ENCODE measurements around the gene MED1.
"Not testable (repeated sequence)": the region's sequence is repeated elsewhere in the genome, so short reads cannot be mapped to it uniquely, and the experiment has no call there.

Gene MED1, protein sequence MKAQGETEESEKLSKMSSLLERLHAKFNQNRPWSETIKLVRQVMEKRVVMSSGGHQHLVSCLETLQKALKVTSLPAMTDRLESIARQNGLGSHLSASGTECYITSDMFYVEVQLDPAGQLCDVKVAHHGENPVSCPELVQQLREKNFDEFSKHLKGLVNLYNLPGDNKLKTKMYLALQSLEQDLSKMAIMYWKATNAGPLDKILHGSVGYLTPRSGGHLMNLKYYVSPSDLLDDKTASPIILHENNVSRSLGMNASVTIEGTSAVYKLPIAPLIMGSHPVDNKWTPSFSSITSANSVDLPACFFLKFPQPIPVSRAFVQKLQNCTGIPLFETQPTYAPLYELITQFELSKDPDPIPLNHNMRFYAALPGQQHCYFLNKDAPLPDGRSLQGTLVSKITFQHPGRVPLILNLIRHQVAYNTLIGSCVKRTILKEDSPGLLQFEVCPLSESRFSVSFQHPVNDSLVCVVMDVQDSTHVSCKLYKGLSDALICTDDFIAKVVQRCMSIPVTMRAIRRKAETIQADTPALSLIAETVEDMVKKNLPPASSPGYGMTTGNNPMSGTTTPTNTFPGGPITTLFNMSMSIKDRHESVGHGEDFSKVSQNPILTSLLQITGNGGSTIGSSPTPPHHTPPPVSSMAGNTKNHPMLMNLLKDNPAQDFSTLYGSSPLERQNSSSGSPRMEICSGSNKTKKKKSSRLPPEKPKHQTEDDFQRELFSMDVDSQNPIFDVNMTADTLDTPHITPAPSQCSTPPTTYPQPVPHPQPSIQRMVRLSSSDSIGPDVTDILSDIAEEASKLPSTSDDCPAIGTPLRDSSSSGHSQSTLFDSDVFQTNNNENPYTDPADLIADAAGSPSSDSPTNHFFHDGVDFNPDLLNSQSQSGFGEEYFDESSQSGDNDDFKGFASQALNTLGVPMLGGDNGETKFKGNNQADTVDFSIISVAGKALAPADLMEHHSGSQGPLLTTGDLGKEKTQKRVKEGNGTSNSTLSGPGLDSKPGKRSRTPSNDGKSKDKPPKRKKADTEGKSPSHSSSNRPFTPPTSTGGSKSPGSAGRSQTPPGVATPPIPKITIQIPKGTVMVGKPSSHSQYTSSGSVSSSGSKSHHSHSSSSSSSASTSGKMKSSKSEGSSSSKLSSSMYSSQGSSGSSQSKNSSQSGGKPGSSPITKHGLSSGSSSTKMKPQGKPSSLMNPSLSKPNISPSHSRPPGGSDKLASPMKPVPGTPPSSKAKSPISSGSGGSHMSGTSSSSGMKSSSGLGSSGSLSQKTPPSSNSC (N-terminal part only)

DNA sequence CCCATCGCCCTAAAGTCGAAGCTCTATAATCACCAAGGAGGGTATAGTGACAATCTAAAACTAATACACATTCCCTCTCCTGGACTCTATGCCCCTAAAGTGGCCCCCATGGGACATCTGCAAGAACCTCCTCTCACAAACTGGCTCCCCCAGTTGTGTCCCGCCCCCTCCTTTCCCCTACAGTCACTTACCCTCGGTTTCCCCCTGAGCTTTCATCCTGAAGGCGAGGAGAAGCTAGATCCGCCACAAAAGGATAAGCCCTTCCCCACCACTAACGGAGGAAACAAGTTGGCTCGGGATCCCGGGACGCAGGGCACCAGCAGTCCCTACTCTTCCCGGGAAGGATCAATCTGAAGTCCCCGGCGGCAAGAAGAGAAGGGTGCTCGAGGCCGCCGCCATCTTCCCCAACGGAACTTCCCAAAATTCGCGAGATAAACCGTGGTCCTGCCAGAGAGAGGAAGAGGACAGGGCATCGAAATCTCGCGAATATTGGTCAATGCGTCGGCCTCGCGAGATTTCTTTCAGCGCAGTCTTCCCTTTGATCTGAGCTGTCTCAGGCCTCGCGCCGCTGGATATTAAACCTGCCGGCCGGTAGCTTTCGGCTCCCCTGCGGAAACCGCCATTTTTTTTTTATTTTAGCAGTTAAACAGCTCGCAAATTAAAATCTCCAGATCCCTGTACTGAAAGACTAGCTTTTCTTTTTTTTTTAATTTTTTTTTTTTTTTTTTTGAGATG is at the start of gene MED1:
Gene MED1 (minus strand): TSS at position 417 of the 735 bp plus-strand sequence. CDS start 201 bp downstream, at position 216.
- peak; percentile 58 for DNase-seq (ENCODE audit: low read depth)

DNA sequence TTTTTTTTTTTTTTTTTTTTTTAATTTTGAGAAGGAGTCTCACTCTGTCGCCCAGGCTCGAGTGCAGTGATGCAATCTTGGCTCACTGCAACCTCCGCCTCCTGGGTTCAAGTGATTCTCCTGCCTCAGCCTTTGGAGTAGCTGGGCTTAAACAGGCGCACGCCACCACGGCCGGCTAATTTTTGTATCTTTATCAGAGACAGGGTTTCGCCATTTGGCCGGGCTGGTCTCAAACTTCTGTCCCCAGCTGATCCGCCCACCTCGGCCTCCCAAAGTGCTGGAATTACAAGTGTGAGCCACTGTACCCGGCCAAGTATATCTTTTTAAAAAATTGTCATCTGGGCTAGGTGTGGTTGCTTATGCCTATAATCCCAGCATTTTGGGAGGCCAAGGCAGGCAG is 45.9 kb upstream of the MED1 start:
- DNase-seq (ENCODE audit: low read depth) = not testable (repeated sequence)

DNA sequence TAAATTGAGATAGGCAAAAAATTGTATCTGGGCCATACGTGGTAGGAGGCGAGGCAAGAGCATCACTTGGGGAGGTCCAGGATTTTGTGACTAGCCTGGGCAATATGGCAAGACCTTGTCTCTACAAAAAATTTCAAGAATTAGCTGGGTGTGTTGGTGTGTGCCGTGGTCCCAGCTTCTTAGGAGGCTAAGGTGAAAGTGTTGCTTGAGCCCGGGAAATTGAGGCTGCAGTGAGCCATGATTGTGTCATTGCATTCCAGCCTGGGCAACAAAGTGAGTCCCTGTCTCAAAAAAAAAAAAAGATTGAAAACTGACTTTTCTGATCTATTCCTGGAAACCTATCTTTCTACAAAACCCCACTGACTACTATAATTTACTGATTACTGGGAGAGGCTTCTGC is 36.9 kb upstream of the MED1 start:
- DNase-seq (ENCODE audit: low read depth) = no peak

DNA sequence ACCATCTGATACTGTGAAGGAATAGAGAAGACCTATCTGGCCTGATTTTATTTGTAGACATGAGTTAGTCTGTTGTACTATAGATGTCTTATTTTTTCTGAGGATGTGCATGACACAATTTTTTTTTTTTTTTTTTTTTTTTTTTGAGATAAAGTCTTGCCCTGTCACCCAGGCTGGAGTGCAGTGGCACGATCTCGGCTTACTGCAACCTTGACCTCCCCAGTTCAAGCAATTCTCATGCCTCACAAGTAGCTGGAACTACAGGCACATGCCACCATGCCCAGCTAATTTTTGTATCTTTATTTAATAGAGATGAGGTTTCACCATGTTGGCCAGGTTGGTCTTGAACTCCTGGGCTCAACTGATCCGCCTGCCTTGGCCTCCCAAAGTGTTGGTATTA is 36.4 kb upstream of the MED1 start:
- not testable (repeated sequence) for DNase-seq (ENCODE audit: low read depth)

DNA sequence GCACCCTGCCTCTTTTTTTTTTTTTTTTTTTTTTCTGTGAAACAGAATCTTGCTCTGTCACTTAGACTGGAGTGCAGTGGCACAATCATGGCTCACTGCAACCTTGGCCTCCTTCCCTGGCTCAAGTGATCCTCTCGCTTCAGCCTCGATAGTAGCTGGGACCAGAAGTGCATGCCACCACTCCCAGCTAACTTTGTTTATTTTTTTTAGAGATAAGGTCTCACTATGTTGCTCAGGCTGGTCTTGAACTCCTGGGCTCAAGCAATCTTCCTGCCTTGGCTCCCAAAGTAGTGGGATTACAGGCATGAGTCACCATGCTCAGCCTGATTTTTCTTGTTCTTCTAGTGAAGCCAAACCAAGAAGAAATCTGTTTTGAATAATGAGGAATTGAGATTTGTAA is 35.2 kb upstream of the MED1 start:
- DNase-seq (ENCODE audit: low read depth) = no peak

- no peak for DNase-seq (ENCODE audit: low read depth)
These were observed 34.5 kb upstream of the MED1 start for GRCh38 chr17:39485555-39485954.

GRCh38 chr17:39484178-39484577 is 33.1 kb upstream of the MED1 start:
- no peak for DNase-seq (ENCODE audit: low read depth)

GRCh38 chr17:39483506-39483905 is 32.4 kb upstream of the MED1 start:
- DNase-seq (ENCODE audit: low read depth) = no peak

DNA sequence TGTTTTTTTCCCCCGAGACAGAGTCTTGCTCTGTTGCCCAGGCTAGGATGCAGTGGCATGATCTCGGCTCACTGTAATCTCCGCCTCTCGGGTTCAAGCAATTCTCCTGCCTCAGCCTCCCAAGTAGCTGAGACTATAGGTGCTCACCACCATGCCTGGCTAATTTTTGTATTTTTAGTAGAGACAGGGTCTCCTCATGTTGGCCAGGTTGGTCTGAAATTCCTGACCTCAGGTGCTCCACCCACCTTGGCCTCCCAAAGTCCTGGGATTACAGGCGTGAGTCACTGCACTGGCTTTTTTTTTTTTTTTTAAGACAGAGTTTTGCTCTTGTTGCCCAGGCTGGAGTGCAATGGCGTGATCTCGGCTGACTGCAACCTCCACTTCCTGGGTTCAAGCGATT is 28.6 kb upstream of the MED1 start:
- not testable (repeated sequence) for DNase-seq (ENCODE audit: low read depth)

DNA sequence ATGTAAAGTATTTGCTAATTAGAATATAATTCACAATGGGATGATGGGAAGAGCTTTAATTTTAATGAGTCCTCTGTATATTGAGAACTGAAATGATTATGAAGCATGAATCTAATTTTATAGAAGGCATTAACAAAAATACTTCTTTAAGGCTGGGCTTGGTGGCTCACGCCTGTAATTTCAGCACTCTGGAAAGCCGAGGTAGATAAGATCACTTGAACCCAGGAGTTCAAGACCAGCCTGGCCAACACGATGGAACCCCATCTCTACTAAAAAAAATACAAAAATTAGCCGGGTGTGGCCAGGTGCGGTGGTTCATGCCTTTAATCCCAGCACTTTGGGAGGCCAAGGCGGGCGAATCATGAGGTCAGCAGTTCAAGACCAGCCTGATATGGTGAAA is 22.2 kb upstream of the MED1 start:
- DNase-seq (ENCODE audit: low read depth) = no peak

DNA sequence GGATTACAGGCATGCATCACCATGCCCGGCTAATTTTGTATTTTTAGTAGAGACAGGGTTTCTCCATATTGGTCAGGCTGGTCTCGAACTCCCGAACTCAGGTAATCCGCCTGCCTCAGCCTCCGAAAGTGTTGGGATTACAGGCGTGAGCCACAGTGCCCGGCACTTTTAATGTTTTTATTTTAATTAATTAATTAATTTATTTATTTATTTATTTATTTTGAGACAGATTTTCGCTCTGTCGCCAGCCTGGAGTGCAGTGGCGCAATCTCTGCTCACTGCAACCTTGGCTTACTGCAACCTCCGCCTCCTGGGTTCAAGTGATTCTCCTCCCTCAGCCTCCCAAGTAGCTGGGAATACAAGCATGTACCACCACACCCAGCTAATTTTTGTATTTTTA is 17.5 kb upstream of the MED1 start:
- DNase-seq (ENCODE audit: low read depth) = not testable (repeated sequence)

- not testable (repeated sequence) for DNase-seq (ENCODE audit: low read depth)
These were observed 13.6 kb upstream of the MED1 start for GRCh38 chr17:39464639-39465181.

DNA sequence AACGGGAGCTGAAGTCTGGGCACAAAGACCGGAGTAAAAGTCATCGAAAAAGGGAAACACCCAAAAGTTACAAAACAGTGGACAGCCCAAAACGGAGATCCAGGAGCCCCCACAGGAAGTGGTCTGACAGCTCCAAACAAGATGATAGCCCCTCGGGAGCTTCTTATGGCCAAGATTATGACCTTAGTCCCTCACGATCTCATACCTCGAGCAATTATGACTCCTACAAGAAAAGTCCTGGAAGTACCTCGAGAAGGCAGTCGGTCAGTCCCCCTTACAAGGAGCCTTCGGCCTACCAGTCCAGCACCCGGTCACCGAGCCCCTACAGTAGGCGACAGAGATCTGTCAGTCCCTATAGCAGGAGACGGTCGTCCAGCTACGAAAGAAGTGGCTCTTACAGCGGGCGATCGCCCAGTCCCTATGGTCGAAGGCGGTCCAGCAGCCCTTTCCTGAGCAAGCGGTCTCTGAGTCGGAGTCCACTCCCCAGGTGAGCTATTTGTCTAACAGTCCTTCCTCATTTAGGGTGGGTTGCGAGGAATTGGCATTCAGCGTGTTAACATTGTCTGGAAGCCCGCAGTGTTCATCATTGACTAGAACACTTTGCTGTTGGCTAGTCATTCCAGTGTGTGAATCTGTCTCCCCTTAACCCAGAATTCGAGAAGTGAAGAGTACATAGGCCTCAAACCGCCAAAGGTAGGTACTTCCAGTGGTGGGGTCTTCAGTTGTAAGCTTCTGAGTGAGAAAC is 11.7 kb upstream of the MED1 start:
- no peak for DNase-seq (ENCODE audit: low read depth)

- DNase-seq (ENCODE audit: low read depth) = no peak
These were observed 11.0 kb upstream of the MED1 start for GRCh38 chr17:39461926-39462569.

DNA sequence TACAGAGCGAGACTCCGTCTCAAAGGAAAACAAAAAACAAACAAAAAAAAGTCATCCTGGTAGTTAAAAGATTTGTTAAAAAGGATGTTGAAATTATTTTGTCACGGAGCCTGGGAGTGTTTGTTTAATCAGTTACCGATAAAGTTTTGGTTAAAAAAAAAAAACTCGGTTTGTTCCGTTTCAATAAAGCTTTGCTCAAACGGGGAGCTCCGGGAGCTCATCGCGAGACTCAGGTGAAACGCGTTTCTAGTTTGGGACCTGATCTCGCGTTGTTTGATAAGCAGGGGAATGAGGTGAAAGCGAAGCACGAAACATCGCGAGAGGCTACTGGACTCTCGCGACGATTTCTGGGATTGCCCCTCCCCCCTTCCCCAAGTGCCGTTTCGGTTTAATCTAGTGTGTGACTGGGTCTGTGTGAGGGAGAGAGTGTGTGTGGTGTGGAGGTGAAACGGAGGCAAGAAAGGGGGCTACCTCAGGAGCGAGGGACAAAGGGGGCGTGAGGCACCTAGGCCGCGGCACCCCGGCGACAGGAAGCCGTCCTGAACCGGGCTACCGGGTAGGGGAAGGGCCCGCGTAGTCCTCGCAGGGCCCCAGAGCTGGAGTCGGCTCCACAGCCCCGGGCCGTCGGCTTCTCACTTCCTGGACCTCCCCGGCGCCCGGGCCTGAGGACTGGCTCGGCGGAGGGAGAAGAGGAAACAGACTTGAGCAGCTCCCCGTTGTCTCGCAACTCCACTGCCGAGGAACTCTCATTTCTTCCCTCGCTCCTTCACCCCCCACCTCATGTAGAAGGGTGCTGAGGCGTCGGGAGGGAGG is 10.3 kb upstream of the MED1 start, which contains the start of gene CDK12:
Gene CDK12 (plus strand): TSS at position 374 of the 813 bp plus-strand sequence. CDS start 586 bp downstream, outside the sequence.
- DNase-seq (ENCODE audit: low read depth) = peak; percentile 62

DNA sequence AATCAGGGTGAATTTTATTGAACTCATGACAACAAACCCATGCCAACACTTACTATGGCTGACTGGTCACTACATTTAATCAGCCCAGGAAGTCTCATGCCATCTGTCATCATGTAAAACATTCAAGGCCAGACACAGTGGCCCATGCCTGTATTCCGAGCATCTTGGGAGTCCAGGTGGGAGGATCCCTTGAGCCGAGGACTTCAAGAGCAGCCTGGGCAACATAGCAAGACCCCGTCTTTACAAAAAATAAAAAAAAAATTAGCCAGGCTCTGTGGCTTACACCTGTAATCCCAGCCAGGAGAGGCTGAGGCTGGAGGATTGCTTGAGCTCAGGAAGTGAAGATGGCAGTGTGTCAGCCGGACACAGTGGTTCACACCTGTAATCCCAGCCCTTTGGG is 4.9 kb upstream of the MED1 start:
- no peak for DNase-seq (ENCODE audit: low read depth)

DNA sequence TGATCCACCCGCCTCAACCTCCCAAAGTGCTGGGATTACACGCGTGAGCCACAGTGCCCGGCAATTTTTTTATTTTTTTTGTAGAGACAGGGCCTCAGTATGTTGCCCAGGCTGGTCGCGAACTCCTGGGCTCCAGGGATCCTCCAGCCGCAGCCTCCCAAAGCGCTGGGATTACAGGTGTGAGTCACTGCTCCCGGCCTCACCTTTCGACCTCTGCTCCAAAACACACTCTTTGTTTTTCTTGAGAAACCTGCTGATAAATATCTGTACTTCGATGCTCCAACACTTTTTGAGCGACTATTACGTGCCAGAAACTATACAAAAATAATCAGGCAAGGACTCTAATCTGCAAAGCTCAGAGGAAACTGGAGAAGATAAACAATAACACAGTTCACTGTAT is 1.0 kb downstream of the MED1 start:
- no peak for DNase-seq (ENCODE audit: low read depth)

DNA sequence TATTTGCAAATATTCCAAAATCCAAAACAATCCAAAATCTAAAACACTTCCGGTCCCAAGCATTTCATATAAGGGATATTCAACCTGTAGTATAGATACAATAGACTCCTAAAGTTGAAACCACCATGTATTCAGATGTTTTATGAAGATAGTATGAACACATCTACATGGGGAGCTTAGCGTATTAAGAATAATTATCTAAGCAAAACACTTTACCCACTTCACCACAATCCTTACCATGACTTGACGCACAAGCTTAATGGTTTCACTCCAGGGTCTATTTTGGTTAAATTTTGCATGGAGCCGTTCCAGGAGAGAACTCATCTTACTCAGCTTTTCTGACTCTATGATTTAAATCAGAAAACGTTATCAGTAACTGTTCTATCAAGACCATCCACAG is 3.5 kb downstream of the MED1 start:
- DNase-seq (ENCODE audit: low read depth) = no peak

GRCh38 chr17:39443326-39443725 is 7.7 kb downstream of the MED1 start:
- DNase-seq (ENCODE audit: low read depth) = no peak
